Right lobe of liver (tissue), 6 donors: ENCODE measurements around the gene PTGDR. TPM values are rescaled to one million over a fixed set of nuclear protein-coding genes. Genes with fewer than 3 reads are reported as not detected.

ENCODE experiments used
- ATAC-seq, 4 donors: fragments of 200-7000 bp; cut with Tn5 transposase; one replicate each; pipeline ENCODE4 v1.9.1; 2020; ENCODE audit warnings: mild to moderate bottlenecking in 4 of 4, moderate library complexity in 4 of 4
- DNase-seq, 3 donors: peaks; one replicate each; pipeline ENCODE4 v3.0.0-alpha.2; 2020
- H3K27ac ChIP-seq, 3 donors: fragments of 200-600 bp; one replicate each; pipeline ENCODE4 v1.8.0; 2022
- H3K27me3 ChIP-seq, 2 donors: fragments of 200-600 bp; one replicate each; pipeline ENCODE4 v1.8.0; 2022
- H3K36me3 ChIP-seq, 4 donors: fragments of 200-600 bp; sonication (generic) in 1 of 4; one replicate each; pipeline versions ENCODE4 v1.5.1 to v1.8.0; 2017 to 2022; ENCODE audit warnings: control low read depth in 1 of 4
- H3K4me1 ChIP-seq, 4 donors: fragments of 200-600 bp; sonication (generic) in 1 of 4; one replicate each; pipeline versions ENCODE4 v1.5.1 to v1.8.0; 2017 to 2022; ENCODE audit warnings: control low read depth in 1 of 4
- H3K4me3 ChIP-seq, 3 donors: fragments of 200-600 bp; one replicate each; pipeline ENCODE4 v1.8.0; 2022
- H3K9me3 ChIP-seq, 4 donors: fragments of 200-600 bp; sonication (generic) in 1 of 4; one replicate each; pipeline versions ENCODE4 v1.5.1 to v1.8.0; 2017 to 2022; ENCODE audit warnings: control low read depth in 1 of 4
- CTCF ChIP-seq, 4 donors: fragments of 200-600 bp in 3 of 4; fragments of 450-650 bp in 1 of 4; IDR thresholded peaks; one replicate each; pipeline versions ENCODE4 v1.5.1 to v1.8.0; 2016 to 2022; ENCODE audit warnings: antibody characterized with exemption in 4 of 4, mild to moderate bottlenecking in 2 of 4
- POLR2A ChIP-seq: fragments of 450-650 bp; IDR thresholded peaks from one replicate; pipeline ENCODE4 v1.6.1; 2017; ENCODE audit warnings: antibody characterized with exemption, mild to moderate bottlenecking
- WGBS: methylation state at CpG from one replicate; pipeline ENCODE4 v1.1.6; 2018; ENCODE audit warnings: low coverage, low lambda C conversion rate; ENCODE audit not compliant: insufficient coverage; ENCODE audit errors: missing lambda C conversion rate; 5-methylcytosine and 5-hydroxymethylcytosine counted together
- intact Hi-C, 2 donors: fragments of 100-400 bp; cut with DNase I; formaldehyde crosslinking; loops; one replicate each; pipeline versions ENCODE4 v1.11.2 to v1.14.1; 2022
- total RNA-seq, 6 experiments: library from RNA; depleted of rRNA in 2 of 6; stranded (reverse); fragments of >200 nt in 2 of 6; fragmentation: NEBNext Ultra II Directional in 3 of 6; extraction: Animal tissue kit (Norgen Biotek cat#: 25700) in 3 of 6; gene quantifications; one replicate each; pipeline versions ENCODE4 v1.1.0 to v1.2.4, GENCODE V29; 2016 to 2023
- donor health status: DM: no; HTN: yes; CAD: no.
- donor health status: DM: no; HTN: no; CAD: no.
- donor health status: DM: no; HTN: no; CAD: no.
- donor health status: DM: no; HTN: yes; CAD: no.
- donor health status: DM: no; HTN: yes; CAD: no.

Gene PTGDR
- total RNA-seq, 6 experiments from 2014 or later, result 0.15 to 0.50 (median 0.20) TPM; not detected in 1

GRCh38 chr14:52238682-52239081 is 28.8 kb upstream of the PTGDR start:
- H3K36me3 ChIP-seq, result no peaks in the 10 kb centered on the region
- H3K9me3 ChIP-seq, result no peaks in the 10 kb centered on the region
- H3K4me3 ChIP-seq, result no peak overlapping the region
- TF ChIP-seq POLR2A (no peak), CTCF (IDR thresholded peaks at IDR 0.05) (no peak)
- no peak overlapping the region for H3K27ac ChIP-seq
- intact Hi-C loops, result no loop called here
- H3K4me1 ChIP-seq, result no peaks in the 10 kb centered on the region
- WGBS, result 56% methylated on average over 1 of the region's 1 CpG
- no peaks in the 10 kb centered on the region for H3K27me3 ChIP-seq
- DNase-seq (no peak), ATAC-seq (no peak)

- Histone ChIP-seq H3K36me3 (no peaks in the 10 kb centered on the region), H3K4me3 (no peak overlapping the region), H3K9me3 (no peaks in the 10 kb centered on the region), H3K27ac (no peak overlapping the region), H3K27me3 (no peaks in the 10 kb centered on the region), H3K4me1 (no peaks in the 10 kb centered on the region)
- TF ChIP-seq CTCF (IDR thresholded peaks at IDR 0.05), result no peak
- TF ChIP-seq POLR2A, result no peak
- ATAC-seq, result no peak
- intact Hi-C loops, result no loop called here
- 33% methylated on average over 5 of the region's 5 CpGs for WGBS
- no peak for DNase-seq
Observed at GRCh38 chr14:52240623-52241022, 26.9 kb upstream of the PTGDR start.

GRCh38 chr14:52241087-52241793 is 26.3 kb upstream of the PTGDR start:
- H3K4me1 ChIP-seq, result no peaks in the 10 kb centered on the region
- H3K36me3 ChIP-seq, result no peaks in the 10 kb centered on the region
- H3K9me3 ChIP-seq, result no peaks in the 10 kb centered on the region
- no peaks in the 10 kb centered on the region for H3K27me3 ChIP-seq
- no peak overlapping the region for H3K4me3 ChIP-seq
- intact Hi-C loops, result no loop called here
- DNase-seq, result no peak
- TF ChIP-seq CTCF (IDR thresholded peaks at IDR 0.05) (no peak), POLR2A (no peak)
- WGBS, result 38% methylated on average over 5 of the region's 5 CpGs
- ATAC-seq, result no peak
- no peak overlapping the region for H3K27ac ChIP-seq

GRCh38 chr14:52244328-52244727 is 23.2 kb upstream of the PTGDR start:
- ATAC-seq (no peak), DNase-seq (no peak)
- Histone ChIP-seq H3K9me3 (no peaks in the 10 kb centered on the region), H3K27me3 (no peaks in the 10 kb centered on the region), H3K36me3 (no peaks in the 10 kb centered on the region), H3K27ac (no peak overlapping the region), H3K4me3 (no peak overlapping the region), H3K4me1 (no peaks in the 10 kb centered on the region)
- 46% methylated on average over 2 of the region's 2 CpGs for WGBS
- intact Hi-C loops, result no loop called here
- TF ChIP-seq CTCF (IDR thresholded peaks at IDR 0.05) (no peak), POLR2A (no peak)
